Measurements from ENCODE around the gene TFEB. TPM values are rescaled to one million over a fixed set of nuclear protein-coding genes. Genes with fewer than 3 reads are reported as not detected.

The TFEB gene
- total RNA-seq, 1 donor from 2014 or later = 37.8 TPM

GRCh38 chr6:41675176-41675775, 60.1 kb downstream of the TFEB start:
- intact Hi-C loops (cut with DNase I) = no loop called here
- H3K27ac ChIP-seq = no peak overlapping the region
- H3K9me3 ChIP-seq = no peaks in the 10 kb centered on the region
- no peak for DNase-seq (ENCODE audit: extremely low spot score in 2 of 2)
- no peaks in the 10 kb centered on the region for H3K27me3 ChIP-seq
- TF ChIP-seq CTCF (IDR thresholded peaks at IDR 0.05) (no peak), POLR2A (IDR thresholded peaks at IDR 0.05) (no peak), POLR2AphosphoS5 (IDR thresholded peaks at IDR 0.05; ENCODE audit: insufficient read depth in 1 of 2, low read depth in 1 of 2) (no peak)
- no peaks in the 10 kb centered on the region for H3K36me3 ChIP-seq
- no peak overlapping the region for H3K4me3 ChIP-seq
- no peaks in the 10 kb centered on the region for H3K4me1 ChIP-seq

- Histone ChIP-seq H3K4me3 (no peak overlapping the region), H3K27ac (no peak overlapping the region), H3K9me3 (no peaks in the 10 kb centered on the region), H3K36me3 (no peaks in the 10 kb centered on the region), H3K27me3 (no peaks in the 10 kb centered on the region), H3K4me1 (no peaks in the 10 kb centered on the region)
- no peak for DNase-seq (ENCODE audit: extremely low spot score in 2 of 2)
- intact Hi-C loops (cut with DNase I) = no loop called here
- TF ChIP-seq CTCF (IDR thresholded peaks at IDR 0.05) (no peak), POLR2A (IDR thresholded peaks at IDR 0.05) (no peak), POLR2AphosphoS5 (IDR thresholded peaks at IDR 0.05; ENCODE audit: insufficient read depth in 1 of 2, low read depth in 1 of 2) (no peak)
Measured at GRCh38 chr6:41674231-41675000, 61.0 kb downstream of the TFEB start.

- Histone ChIP-seq H3K4me1 (no peaks in the 10 kb centered on the region), H3K27me3 (no peaks in the 10 kb centered on the region), H3K27ac (no peak overlapping the region), H3K36me3 (no peaks in the 10 kb centered on the region), H3K9me3 (no peaks in the 10 kb centered on the region), H3K4me3 (no peak overlapping the region)
- no peak for DNase-seq (ENCODE audit: extremely low spot score in 2 of 2)
- TF ChIP-seq CTCF (IDR thresholded peaks at IDR 0.05) (no peak), POLR2A (IDR thresholded peaks at IDR 0.05) (no peak), POLR2AphosphoS5 (IDR thresholded peaks at IDR 0.05; ENCODE audit: insufficient read depth in 1 of 2, low read depth in 1 of 2) (no peak)
- intact Hi-C loops (cut with DNase I) = no loop called here
Measured at GRCh38 chr6:41673704-41674000, 61.8 kb downstream of the TFEB start.

- Histone ChIP-seq H3K27ac (no peak overlapping the region), H3K4me1 (no peaks in the 10 kb centered on the region), H3K9me3 (no peaks in the 10 kb centered on the region), H3K27me3 (no peaks in the 10 kb centered on the region), H3K36me3 (no peaks in the 10 kb centered on the region), H3K4me3 (no peak overlapping the region)
- DNase-seq (ENCODE audit: extremely low spot score in 2 of 2) = no peak
- intact Hi-C loops (cut with DNase I) = no loop called here
- no peak for TF ChIP-seq POLR2AphosphoS5 (IDR thresholded peaks at IDR 0.05; ENCODE audit: insufficient read depth in 1 of 2, low read depth in 1 of 2)
- no peak for TF ChIP-seq POLR2A (IDR thresholded peaks at IDR 0.05)
- no peak for TF ChIP-seq CTCF (IDR thresholded peaks at IDR 0.05)
Measured at GRCh38 chr6:41672816-41673703, 62.3 kb downstream of the TFEB start.
